Subcutaneous adipose tissue (tissue), 4 donors: ENCODE results near the gene MRPL55. TPM values are rescaled to one million over a fixed set of nuclear protein-coding genes. Genes with fewer than 3 reads are reported as not detected.

Experiments
- CTCF ChIP-seq: fragments of 450-650 bp; IDR thresholded peaks from one replicate; pipeline ENCODE4 v1.5.1; 2016; ENCODE audit warnings: low read depth, mild to moderate bottlenecking, control low read depth, antibody characterized with exemption, moderate library complexity
- total RNA-seq, 4 donors: library from RNA; depleted of rRNA; stranded (reverse); fragments of >200 nt; gene quantifications; one replicate each; pipeline ENCODE4 v1.1.0, GENCODE V29; 2016

The MRPL55 gene
- total RNA-seq, 4 donors from 2014 or later = 45.3 to 102 (median 49.9) TPM

GRCh38 chr1:228070173-228070572 is 38.9 kb downstream of the MRPL55 start:
- TF ChIP-seq CTCF = no peak

GRCh38 chr1:228068359-228068758 is 40.7 kb downstream of the MRPL55 start:
- no peak for TF ChIP-seq CTCF

DNA sequence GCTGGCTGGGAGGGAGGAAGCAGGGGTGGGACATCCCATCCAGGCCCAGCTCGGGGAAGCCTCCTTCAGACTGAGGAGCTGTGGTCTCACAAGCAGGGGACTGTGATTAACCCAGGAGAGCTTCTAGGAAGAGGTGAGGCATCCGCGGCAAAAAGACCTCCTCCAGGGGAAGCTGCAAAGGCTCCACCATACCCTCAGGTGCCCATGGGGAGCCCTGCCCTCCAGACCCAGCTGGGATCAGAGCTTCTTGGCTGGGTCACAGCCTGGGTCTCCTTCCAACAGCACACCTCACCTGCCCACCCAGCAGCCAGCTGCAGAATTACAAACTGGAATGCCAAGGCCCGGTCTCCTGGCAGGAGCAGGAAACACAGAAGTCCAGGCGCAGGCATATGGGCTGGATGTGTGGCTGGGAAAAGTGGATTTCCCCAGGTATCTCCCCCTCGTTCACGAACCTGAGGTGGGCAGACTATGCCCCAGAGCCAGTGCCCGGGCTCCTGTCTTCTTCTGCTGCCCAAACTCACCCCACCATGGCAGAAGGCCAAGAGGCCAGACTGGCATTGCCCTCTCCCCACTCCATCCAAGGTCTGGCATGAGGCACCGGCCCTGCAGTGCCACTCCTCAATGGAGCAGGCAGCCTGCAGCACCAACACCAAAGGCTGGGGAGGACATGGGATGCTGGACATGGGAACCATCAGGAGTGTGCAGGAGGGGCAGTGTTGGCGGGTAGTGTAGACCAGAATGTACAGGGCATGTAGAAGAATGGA is 42.0 kb downstream of the MRPL55 start:
- TF ChIP-seq CTCF = no peak

DNA sequence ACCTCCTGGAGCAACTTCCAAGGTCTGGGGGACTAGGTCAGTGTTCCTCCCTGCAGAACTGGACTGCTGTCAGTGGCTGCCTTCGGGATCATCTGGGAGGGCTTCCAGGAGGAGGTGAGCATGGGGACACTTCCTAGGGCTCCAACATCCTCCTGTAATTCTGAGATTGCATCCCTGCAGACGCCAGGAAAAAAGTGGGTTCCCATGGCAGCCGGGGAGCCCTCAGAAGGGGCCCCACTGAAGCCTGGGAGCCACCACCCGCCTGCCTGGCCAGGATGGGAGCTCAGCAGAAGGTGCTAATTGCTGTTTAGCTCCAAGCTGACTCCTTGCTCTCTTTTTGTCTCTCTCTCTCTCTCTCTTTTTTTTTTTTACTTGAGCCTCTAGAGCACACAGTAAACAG is 42.7 kb downstream of the MRPL55 start:
- TF ChIP-seq CTCF = no peak

DNA sequence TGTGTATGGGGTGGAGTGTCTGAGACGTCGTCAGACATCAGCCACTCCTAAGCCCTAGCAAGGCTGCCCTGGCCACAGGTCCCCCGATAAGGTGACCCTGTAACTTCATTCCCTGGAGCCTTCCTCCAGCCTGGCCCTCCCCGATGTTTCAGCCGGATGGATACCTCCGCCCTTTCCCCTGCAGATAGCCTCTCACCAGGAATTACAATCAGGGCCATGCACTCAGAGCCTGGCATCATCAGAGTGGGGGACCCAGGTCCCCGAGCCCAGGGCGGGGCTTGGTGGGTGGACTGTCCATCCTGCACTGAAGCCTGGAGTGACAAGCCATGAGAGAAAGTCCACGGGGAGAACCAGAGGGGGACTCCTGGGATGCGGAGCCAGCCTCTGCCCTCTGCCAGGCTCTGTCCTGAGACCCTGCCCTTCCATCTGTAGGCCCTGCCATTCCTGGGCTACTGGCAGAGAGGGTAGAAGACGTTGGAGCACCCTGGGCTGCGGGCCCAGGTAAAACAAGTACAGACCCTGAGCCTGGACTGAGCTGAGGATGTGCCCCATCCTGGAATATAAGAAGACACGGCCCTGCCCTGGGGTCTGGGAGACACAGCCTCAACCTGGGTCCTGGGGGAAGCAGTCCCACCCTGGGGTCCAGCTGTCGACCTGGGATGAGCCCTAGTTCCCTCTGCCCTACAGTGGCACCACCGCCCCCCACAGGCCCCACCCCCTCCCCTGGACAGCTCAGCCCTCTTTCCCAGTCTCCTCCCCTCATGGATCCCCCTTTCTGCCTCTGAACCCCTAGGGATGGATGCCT is 43.4 kb downstream of the MRPL55 start:
- no peak for TF ChIP-seq CTCF

DNA sequence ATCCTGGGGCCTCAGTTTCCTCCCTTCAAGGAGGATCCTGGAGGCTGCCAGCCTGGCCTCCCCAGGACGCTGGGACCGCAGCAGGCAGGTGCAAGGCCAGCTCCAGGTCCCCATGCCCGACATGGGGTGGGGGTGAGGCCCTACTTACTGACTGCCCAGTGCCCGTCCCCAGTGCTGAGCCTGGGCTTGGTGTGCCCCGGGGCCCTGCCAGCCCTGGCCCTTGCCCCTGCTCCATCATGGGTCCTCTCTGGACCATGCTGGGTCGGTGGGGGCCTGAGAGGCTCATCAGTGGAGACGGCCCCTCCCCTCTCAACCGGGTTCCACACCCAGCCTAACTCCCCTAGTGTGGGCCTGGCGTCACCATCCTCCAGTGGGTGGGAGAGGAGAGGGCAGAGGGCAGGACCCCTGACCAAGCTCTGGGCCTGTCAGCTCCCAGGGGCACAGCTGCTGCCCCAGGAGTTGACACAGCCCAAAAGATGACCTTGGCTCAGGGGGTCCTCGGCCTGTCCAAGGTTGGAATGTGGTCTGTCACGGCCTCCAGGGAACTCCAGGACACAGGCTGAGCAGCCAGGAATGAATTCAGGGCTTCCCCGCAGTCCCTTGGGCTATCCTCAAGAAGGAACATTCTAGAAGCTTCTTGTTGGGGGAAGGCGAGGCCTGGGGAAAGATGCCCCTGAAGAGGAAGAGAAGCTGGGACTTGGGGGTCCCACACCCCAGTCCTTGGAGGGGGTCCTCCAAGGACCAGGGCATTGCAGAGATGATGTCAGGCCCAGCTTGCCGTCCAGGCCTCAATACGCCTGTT is 44.2 kb downstream of the MRPL55 start:
- TF ChIP-seq CTCF = no peak

GRCh38 chr1:228064296-228064695 is 44.8 kb downstream of the MRPL55 start:
- no peak for TF ChIP-seq CTCF
